ENCODE data around the gene F11.

F11 gene

DNA sequence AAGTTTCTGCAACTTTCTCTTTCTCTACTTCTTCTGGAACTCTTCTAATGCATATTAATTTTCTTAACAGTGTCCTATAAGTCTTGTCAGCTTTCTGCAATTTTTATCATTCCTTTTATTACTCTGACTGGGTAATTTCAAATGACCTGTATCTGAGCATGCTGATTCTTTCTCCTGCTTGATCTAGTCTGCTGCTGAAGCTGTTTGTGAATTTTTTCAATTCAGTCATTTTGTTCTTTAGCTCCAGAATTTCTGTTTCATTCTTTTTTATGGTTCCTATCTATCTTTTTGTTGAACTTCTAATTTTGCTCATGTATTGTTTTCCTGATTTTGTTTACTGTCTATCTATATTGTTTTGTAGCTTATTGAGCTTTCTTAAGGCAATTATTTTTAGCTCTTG is 40.1 kb upstream of the F11 start:
- Histone ChIP-seq H3K27ac (ENCODE audit: low read length) (no peak overlapping the region), H2AFZ (ENCODE audit: low read depth, low read length) (no peak overlapping the region), H3K79me2 (ENCODE audit: low read length) (no peaks in the 10 kb centered on the region), H4K20me1 (ENCODE audit: insufficient read depth, low read length) (no peaks in the 10 kb centered on the region), H3K27me3 (ENCODE audit: low read depth, low read length) (no peaks in the 10 kb centered on the region), H3K9ac (ENCODE audit: low read length) (no peak overlapping the region), H3K36me3 (replicated peaks; ENCODE audit: low read depth, low read length) (no peaks in the 10 kb centered on the region), H3K4me3 (ENCODE audit: low read length) (no peak overlapping the region), H3K4me1 (ENCODE audit: low read length) (no peaks in the 10 kb centered on the region), H3K4me2 (ENCODE audit: low read length) (no peak overlapping the region), H3K9me3 (ENCODE audit: insufficient read depth, low read length) (no peaks in the 10 kb centered on the region)
- TF ChIP-seq, protein P1, sequence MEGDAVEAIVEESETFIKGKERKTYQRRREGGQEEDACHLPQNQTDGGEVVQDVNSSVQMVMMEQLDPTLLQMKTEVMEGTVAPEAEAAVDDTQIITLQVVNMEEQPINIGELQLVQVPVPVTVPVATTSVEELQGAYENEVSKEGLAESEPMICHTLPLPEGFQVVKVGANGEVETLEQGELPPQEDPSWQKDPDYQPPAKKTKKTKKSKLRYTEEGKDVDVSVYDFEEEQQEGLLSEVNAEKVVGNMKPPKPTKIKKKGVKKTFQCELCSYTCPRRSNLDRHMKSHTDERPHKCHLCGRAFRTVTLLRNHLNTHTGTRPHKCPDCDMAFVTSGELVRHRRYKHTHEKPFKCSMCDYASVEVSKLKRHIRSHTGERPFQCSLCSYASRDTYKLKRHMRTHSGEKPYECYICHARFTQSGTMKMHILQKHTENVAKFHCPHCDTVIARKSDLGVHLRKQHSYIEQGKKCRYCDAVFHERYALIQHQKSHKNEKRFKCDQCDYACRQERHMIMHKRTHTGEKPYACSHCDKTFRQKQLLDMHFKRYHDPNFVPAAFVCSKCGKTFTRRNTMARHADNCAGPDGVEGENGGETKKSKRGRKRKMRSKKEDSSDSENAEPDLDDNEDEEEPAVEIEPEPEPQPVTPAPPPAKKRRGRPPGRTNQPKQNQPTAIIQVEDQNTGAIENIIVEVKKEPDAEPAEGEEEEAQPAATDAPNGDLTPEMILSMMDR (IDR thresholded peaks at IDR 0.05; ENCODE audit: low read depth, low read length): no peak
- TF ChIP-seq EZH2phosphoT487 (IDR thresholded peaks at IDR 0.05; ENCODE audit: low read depth): no peak

DNA sequence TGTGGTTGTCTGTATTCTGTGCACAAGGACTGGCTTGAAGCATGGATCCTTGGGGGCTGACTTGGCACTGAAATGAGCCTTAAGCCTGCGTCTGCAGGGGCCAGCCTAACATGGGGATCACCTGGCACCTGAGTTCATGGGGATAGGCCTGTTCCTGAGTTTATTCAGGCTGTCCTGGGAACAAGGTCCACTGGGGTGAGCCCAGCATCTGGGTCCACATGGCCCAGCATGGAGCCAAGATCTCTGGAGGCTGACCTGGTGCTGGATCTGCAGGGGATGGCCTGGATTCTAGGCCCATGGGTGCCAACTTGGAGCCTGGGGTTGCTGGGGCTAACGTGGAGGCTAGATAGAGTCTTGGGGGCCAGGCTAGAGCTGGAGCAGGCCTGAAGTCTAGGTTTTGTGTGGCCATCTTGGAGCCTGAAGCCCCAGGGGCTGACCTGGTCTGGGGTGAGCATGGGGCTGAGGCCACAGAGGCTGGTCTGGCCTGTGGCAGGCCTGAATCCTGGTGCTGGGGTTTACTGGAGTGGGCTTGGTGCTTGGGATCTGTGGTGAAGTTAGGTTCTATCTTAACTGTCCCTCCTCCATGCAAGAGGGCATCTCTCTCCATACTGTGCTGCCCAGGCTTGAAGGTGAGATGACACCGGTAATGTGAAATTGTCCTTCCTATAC is 39.3 kb upstream of the F11 start:
- Histone ChIP-seq H3K4me2 (ENCODE audit: low read length) (no peak overlapping the region), H3K4me3 (ENCODE audit: low read length) (no peak overlapping the region), H3K9me3 (ENCODE audit: insufficient read depth, low read length) (no peaks in the 10 kb centered on the region), H3K36me3 (replicated peaks; ENCODE audit: low read depth, low read length) (no peaks in the 10 kb centered on the region), H3K9ac (ENCODE audit: low read length) (no peak overlapping the region), H4K20me1 (ENCODE audit: insufficient read depth, low read length) (no peaks in the 10 kb centered on the region), H3K27me3 (ENCODE audit: low read depth, low read length) (no peaks in the 10 kb centered on the region), H2AFZ (ENCODE audit: low read depth, low read length) (no peak overlapping the region), H3K4me1 (ENCODE audit: low read length) (no peaks in the 10 kb centered on the region), H3K27ac (ENCODE audit: low read length) (no peak overlapping the region), H3K79me2 (ENCODE audit: low read length) (no peaks in the 10 kb centered on the region)
- TF ChIP-seq, protein P1 (IDR thresholded peaks at IDR 0.05; ENCODE audit: low read depth, low read length): no peak
- no peak for TF ChIP-seq EZH2phosphoT487 (IDR thresholded peaks at IDR 0.05; ENCODE audit: low read depth)

DNA sequence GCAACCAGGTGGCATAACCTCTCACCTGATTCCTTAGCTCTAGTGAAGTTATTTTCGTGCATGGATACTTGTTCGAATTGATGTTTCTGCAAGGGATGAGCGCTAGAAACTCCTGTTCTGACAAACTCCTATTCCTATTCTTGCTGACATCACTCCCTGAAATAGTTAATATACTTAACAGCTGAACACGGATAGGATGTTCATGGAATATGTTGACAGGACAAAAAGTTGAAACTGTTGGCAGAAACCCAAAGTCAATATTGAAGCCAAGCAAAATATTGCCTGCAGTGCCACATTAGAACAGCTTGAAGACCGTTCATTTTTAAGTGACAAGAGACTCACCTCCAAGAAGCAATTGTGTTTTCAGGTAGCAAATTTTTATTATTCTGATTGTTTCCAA is 38.8 kb upstream of the F11 start, which contains the start of gene KLKB1:
Gene KLKB1 (plus strand): TSS at position 287 of the 400 bp plus-strand sequence. CDS start 689 bp downstream, outside the sequence.
- H3K79me2 ChIP-seq (ENCODE audit: low read length): no peaks in the 10 kb centered on the region
- no peak within 1 kb of the TSS for H3K4me3 ChIP-seq (ENCODE audit: low read length)
- H3K27me3 ChIP-seq (ENCODE audit: low read depth, low read length): no peaks in the 10 kb centered on the region
- no peak for TF ChIP-seq EZH2phosphoT487 (IDR thresholded peaks at IDR 0.05; ENCODE audit: low read depth)
- H3K9ac ChIP-seq (ENCODE audit: low read length): no peak within 1 kb of the TSS
- no peaks in the 10 kb centered on the region for H4K20me1 ChIP-seq (ENCODE audit: insufficient read depth, low read length)
- H3K36me3 ChIP-seq (replicated peaks; ENCODE audit: low read depth, low read length): no peaks in the 10 kb centered on the region
- H2AFZ ChIP-seq (ENCODE audit: low read depth, low read length): no peak within 1 kb of the TSS
- no peak within 1 kb of the TSS for H3K4me2 ChIP-seq (ENCODE audit: low read length)
- H3K9me3 ChIP-seq (ENCODE audit: insufficient read depth, low read length): no peaks in the 10 kb centered on the region
- no peaks in the 10 kb centered on the region for H3K4me1 ChIP-seq (ENCODE audit: low read length)
- no peak within 1 kb of the TSS for H3K27ac ChIP-seq (ENCODE audit: low read length)

DNA sequence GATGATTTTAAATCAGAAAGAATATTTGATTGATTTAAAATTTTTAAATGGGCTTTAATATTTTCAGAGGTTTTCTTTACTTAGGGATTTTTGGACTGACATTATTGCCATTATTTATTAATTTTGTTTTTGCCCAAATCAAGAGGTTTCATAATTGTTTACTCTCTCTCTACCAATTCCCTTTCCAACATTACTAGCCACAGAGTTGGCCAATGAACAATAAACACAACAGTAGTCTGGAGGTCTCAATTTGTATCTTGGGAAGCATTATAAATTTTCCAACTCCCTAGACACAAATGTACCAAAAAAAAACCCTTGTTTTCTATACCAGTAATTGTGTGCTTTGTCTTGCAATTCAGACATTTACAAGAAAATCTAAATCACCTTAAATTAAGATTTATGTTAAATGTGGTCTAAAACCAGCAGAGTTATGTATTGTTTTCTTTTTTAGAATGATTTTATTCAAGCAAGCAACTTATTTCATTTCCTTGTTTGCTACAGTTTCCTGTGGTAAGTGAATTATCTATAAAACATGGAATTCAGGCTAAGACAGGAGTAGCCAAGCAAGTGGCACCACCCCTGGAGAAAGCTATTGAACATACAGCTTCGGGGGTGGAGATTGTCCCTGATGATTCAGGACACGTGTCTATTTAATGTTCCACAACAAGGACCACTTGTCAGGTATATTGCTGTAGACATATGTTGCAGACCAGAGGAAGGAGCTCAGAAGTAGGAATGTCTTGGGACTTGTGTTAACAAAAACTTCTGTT is 38.1 kb upstream of the F11 start:
- Histone ChIP-seq H3K9me3 (ENCODE audit: insufficient read depth, low read length) (no peaks in the 10 kb centered on the region), H3K9ac (ENCODE audit: low read length) (no peak overlapping the region), H3K36me3 (replicated peaks; ENCODE audit: low read depth, low read length) (no peaks in the 10 kb centered on the region), H3K27ac (ENCODE audit: low read length) (no peak overlapping the region), H4K20me1 (ENCODE audit: insufficient read depth, low read length) (no peaks in the 10 kb centered on the region), H3K4me2 (ENCODE audit: low read length) (no peak overlapping the region), H3K4me3 (ENCODE audit: low read length) (no peak overlapping the region), H3K27me3 (ENCODE audit: low read depth, low read length) (no peaks in the 10 kb centered on the region), H3K79me2 (ENCODE audit: low read length) (no peaks in the 10 kb centered on the region), H2AFZ (ENCODE audit: low read depth, low read length) (no peak overlapping the region), H3K4me1 (ENCODE audit: low read length) (no peaks in the 10 kb centered on the region)
- TF ChIP-seq, protein P1 (IDR thresholded peaks at IDR 0.05; ENCODE audit: low read depth, low read length): no peak
- no peak for TF ChIP-seq EZH2phosphoT487 (IDR thresholded peaks at IDR 0.05; ENCODE audit: low read depth)

Measured in OCI-LY3 (cell line).